K562 (cell line): ENCODE data around the gene ITM2B. TPM values are rescaled to one million over a fixed set of nuclear protein-coding genes. Genes with fewer than 3 reads are reported as not detected.

Source experiments
- ATAC-seq: fragments of 200-7000 bp; cut with Tn5 transposase; 3 replicates; pipeline ENCODE4 v1.9.1; 2020; ENCODE audit warnings: moderate library complexity
- BruUV-seq: library from RNA; stranded (reverse); fragments of 400-500 nt; replicated peaks from 2 replicates; lab custom pipeline; 2021; lab: Mats Ljungman, UMichigan
- CTCF ChIA-PET: fragments of 300-600 bp; formaldehyde crosslinking; extraction: SDS; loops from one replicate; lab custom pipeline; 2021; ENCODE audit warnings: low intra/inter-chr PET ratio; lab: Yijun Ruan, JAX
- POLR2A ChIA-PET: fragments of 300-600, 350-650 bp; sonication (Branson Sonifier 250); formaldehyde crosslinking; extraction: SDS; loops from one replicate; lab custom pipeline; 2021; ENCODE audit warnings: antibody characterized with exemption, inconsistent platforms; lab: Yijun Ruan, JAX
- DNase-seq, 4 experiments: peaks; one replicate each; pipeline versions ENCODE4 v3.0.0 to v3.0.0-alpha.2; 2011 to 2018; ENCODE audit warnings: low spot score in 3 of 4, mixed read lengths in 3 of 4; ENCODE audit errors: extremely low read depth in 1 of 4
- FAIRE-seq: peaks from 2 replicates; lab custom pipeline; 2011; peaks lifted over from hg19 to GRCh38; lab: Jason Lieb, UNC
- H2AFZ ChIP-seq: 2 replicates; pipeline ENCODE4 v1.6.0; 2011; ENCODE audit warnings: low read depth, low read length, control low read depth, inconsistent platforms
- H3K27ac ChIP-seq: fragments of 200-600 bp; 3 replicates; pipeline ENCODE4 v1.8.0; 2011; ENCODE audit warnings: low read depth, mild to moderate bottlenecking, control low read depth, inconsistent platforms, low read length, moderate library complexity, mixed read lengths; ENCODE audit errors: extremely low read depth
- H3K27me3 ChIP-seq, 2 experiments: fragments of 300-600 bp in 1 of 2; 2 replicates in 1 of 2; 3 replicates in 1 of 2; pipeline versions ENCODE4 v1.6.0 to v1.8.0; 2011; ENCODE audit warnings: inconsistent platforms in 2 of 2, low read length in 2 of 2, mild to moderate bottlenecking in 1 of 2, mixed read lengths in 1 of 2, moderate library complexity in 1 of 2; ENCODE audit not compliant: control insufficient read depth in 2 of 2, insufficient read depth in 2 of 2
- H3K36me3 ChIP-seq: fragments of 300-600 bp; 3 replicates; pipeline ENCODE4 v1.8.0; 2011; ENCODE audit warnings: mild to moderate bottlenecking, low read length, inconsistent platforms; ENCODE audit not compliant: control insufficient read depth, insufficient read depth
- H3K4me1 ChIP-seq, 2 experiments: fragments of 200-600 bp in 1 of 2; replicated peaks in 1 of 2; 2 replicates in 1 of 2; 3 replicates in 1 of 2; pipeline versions ENCODE4 v1.5.1 to v1.8.0; 2011; ENCODE audit warnings: inconsistent platforms in 2 of 2, low read length in 2 of 2, mild to moderate bottlenecking in 1 of 2, mixed read lengths in 1 of 2, moderate library complexity in 1 of 2; ENCODE audit not compliant: control insufficient read depth in 2 of 2, insufficient read depth in 2 of 2
- H3K4me2 ChIP-seq: 2 replicates; pipeline ENCODE4 v1.6.1; 2011; ENCODE audit warnings: low read length, control low read depth, inconsistent platforms, mixed read lengths; ENCODE audit not compliant: insufficient read depth
- H3K4me3 ChIP-seq: fragments of 200-600 bp; sonication (generic), shearing (Covaris generic); 2 replicates; pipeline ENCODE4 v1.5.1; 2016; ENCODE audit warnings: control low read depth, inconsistent platforms
- H3K79me2 ChIP-seq: fragments of 200-600 bp; 3 replicates; pipeline ENCODE4 v1.8.0; 2011; ENCODE audit warnings: low read length, inconsistent platforms; ENCODE audit not compliant: control insufficient read depth, insufficient read depth
- H3K9ac ChIP-seq, 2 experiments: 2 replicates each; pipeline versions ENCODE4 v1.6.0 to v1.6.1; 2011; ENCODE audit warnings: low read depth in 2 of 2, low read length in 2 of 2, control low read depth in 1 of 2, inconsistent platforms in 1 of 2, mild to moderate bottlenecking in 1 of 2, mixed read lengths in 1 of 2; ENCODE audit not compliant: insufficient read depth in 1 of 2
- H3K9me1 ChIP-seq: one replicate; pipeline ENCODE4 v1.6.0; 2011; ENCODE audit warnings: inconsistent platforms, mild to moderate bottlenecking, low read length, moderate library complexity; ENCODE audit not compliant: control insufficient read depth, insufficient read depth
- H3K9me3 ChIP-seq: replicated peaks from 2 replicates; pipeline ENCODE4 v1.5.1; 2011; ENCODE audit warnings: low read depth, low read length, inconsistent platforms; ENCODE audit not compliant: control insufficient read depth, insufficient read depth
- H4K20me1 ChIP-seq: replicated peaks from 2 replicates; pipeline ENCODE4 v1.6.1; 2011; ENCODE audit warnings: low read length, inconsistent platforms, mixed read lengths; ENCODE audit not compliant: control insufficient read depth, insufficient read depth
- POLR2AphosphoS2 ChIP-seq: IDR thresholded peaks from 2 replicates; pipeline ENCODE4 v1.6.1; 2012; ENCODE audit warnings: low read length, improper control_type of control experiment
- ZNF311 ChIP-seq: fragments of 250-450 bp; sonication (Bioruptor Pico); IDR thresholded peaks from 2 replicates; pipeline ENCODE4 v1.4.0; 2020; ENCODE audit warnings: mild to moderate bottlenecking, moderate library complexity
- WGBS: fragments of 100-300 bp; shearing (Covaris generic); methylation state at CpG from one replicate; pipeline ENCODE4 v1.1.6; 2016; ENCODE audit warnings: low coverage, mixed read lengths; ENCODE audit not compliant: insufficient coverage; ENCODE audit errors: missing lambda C conversion rate; 5-methylcytosine and 5-hydroxymethylcytosine counted together
- in situ Hi-C: fragments of 300-500 bp; cut with MboI; formaldehyde crosslinking; loops from 4 replicates; pipeline ENCODE4 v1.15.0; 2018; ENCODE audit warnings: inconsistent platforms, mixed read lengths
- intact Hi-C: fragments of 100-400 bp; cut with micrococcal nuclease; formaldehyde crosslinking; loops from 2 replicates; pipeline ENCODE4 v1.14.2; 2022
- polyA plus RNA-seq, 8 experiments: library from polyadenylated mRNA; depleted of rRNA in 4 of 8; stranded (reverse) in 5 of 8; unstranded in 3 of 8; fragments of >200 nt; fragmentation: Nextera tagmentation in 2 of 8; fragmentation: Illumina TruSeq in 1 of 8; extraction: Ambion mirVana in 2 of 8; extraction: Trizol in 1 of 8; gene quantifications; 2 replicates each; pipeline versions ENCODE4 v1.2.1 to v1.2.3, GENCODE V29; 2011 to 2014; ENCODE audit warnings: inconsistent platforms in 1 of 8, missing spikeins in 1 of 8
- total RNA-seq, 7 experiments: library from RNA; depleted of rRNA in 6 of 7; stranded (reverse); fragments of >200 nt in 6 of 7; fragmentation: Illumina TruSeq in 2 of 7; extraction: Trizol in 2 of 7; gene quantifications; 2 replicates each; pipeline versions ENCODE4 v1.2.1 to v1.2.3, GENCODE V29; 2011 to 2021; ENCODE audit warnings: low replicate concordance in 1 of 7
- TF ChIP-seq, protein P1 (sequence below): sonication (generic); formaldehyde crosslinking; IDR thresholded peaks from 2 replicates; pipeline ENCODE4 v1.8.1; 2023; ENCODE audit warnings: missing genetic modification reagents, mild to moderate bottlenecking, borderline replicate concordance

Gene ITM2B
- total and polyA plus RNA-seq, 9 of the 15 experiments (the other 6 are each of a cell fraction or from before 2014, with no cell fraction given), result 22.0 to 83.8 (median 45.0) TPM

DNA sequence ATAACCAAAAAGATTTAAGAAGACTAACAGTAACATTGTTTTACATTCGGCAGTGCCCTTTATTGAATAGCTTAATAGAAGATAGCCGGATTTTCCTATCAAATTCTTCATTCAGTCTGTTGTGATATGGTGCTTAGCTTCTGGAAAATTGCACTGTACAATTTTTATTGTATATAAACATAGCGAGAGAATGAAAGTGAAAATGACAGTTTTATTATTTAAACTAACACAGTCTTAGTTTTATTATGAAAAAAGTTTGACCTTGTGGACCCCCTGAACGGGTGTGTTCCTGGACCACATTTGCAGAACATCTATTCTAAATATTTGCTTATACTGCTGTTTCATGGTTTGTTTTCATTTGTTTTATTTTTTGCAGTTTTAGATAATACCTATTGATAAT is 8.6 kb downstream of the ITM2B start:
- ATAC-seq, result no peak
- H3K27ac ChIP-seq, result no peak overlapping the region

DNA sequence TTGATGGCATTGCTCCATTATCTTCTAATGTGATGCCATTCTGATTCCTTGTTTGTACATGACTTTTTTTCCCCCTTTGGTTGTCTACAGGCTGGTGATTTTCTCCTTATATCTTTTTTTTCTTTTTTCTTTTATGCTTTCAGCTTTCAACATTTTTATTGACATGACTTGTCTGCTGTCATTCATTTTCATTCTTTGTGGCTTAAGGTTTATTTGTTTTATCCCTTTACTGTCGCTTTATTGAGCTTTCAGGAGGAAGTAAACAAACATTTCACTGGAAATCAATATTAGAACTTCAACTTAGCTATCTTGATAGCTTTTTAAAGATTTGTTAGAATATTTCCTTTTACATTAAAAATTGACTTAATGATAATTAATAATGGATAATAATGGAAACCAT is 9.7 kb downstream of the ITM2B start:
- BruUV-seq, result no TSS peak
- Histone ChIP-seq H3K27me3 (no peaks in the 10 kb centered on the region), H3K9me1 (no peaks in the 10 kb centered on the region), H3K9me3 (no peaks in the 10 kb centered on the region), H3K27ac (no peak overlapping the region), H3K4me2 (no peak overlapping the region), H2AFZ (no peak overlapping the region), H3K4me1 (no peaks in the 10 kb centered on the region), H3K4me3 (no peak overlapping the region), H3K9ac (no peak overlapping the region), H3K79me2 (peaks cover 10% of the 10 kb centered on the region; the same call in 2 of the 3 replicates), H4K20me1 (no peaks in the 10 kb centered on the region), H3K36me3 (peaks cover 2% of the 10 kb centered on the region; the same call in 1 of the 3 replicates)
- intact Hi-C loops (no loop called here), in situ Hi-C loops (no loop called here)
- no peak for ATAC-seq
- WGBS, result 86% methylated on average over 1 of the region's 1 CpG
- POLR2A ChIA-PET, result no interaction called here
- DNase-seq, result no peak
- CTCF ChIA-PET, result no interaction called here
- no peak for FAIRE-seq
- TF ChIP-seq POLR2AphosphoS2, result no peak
- TF ChIP-seq, protein P1, sequence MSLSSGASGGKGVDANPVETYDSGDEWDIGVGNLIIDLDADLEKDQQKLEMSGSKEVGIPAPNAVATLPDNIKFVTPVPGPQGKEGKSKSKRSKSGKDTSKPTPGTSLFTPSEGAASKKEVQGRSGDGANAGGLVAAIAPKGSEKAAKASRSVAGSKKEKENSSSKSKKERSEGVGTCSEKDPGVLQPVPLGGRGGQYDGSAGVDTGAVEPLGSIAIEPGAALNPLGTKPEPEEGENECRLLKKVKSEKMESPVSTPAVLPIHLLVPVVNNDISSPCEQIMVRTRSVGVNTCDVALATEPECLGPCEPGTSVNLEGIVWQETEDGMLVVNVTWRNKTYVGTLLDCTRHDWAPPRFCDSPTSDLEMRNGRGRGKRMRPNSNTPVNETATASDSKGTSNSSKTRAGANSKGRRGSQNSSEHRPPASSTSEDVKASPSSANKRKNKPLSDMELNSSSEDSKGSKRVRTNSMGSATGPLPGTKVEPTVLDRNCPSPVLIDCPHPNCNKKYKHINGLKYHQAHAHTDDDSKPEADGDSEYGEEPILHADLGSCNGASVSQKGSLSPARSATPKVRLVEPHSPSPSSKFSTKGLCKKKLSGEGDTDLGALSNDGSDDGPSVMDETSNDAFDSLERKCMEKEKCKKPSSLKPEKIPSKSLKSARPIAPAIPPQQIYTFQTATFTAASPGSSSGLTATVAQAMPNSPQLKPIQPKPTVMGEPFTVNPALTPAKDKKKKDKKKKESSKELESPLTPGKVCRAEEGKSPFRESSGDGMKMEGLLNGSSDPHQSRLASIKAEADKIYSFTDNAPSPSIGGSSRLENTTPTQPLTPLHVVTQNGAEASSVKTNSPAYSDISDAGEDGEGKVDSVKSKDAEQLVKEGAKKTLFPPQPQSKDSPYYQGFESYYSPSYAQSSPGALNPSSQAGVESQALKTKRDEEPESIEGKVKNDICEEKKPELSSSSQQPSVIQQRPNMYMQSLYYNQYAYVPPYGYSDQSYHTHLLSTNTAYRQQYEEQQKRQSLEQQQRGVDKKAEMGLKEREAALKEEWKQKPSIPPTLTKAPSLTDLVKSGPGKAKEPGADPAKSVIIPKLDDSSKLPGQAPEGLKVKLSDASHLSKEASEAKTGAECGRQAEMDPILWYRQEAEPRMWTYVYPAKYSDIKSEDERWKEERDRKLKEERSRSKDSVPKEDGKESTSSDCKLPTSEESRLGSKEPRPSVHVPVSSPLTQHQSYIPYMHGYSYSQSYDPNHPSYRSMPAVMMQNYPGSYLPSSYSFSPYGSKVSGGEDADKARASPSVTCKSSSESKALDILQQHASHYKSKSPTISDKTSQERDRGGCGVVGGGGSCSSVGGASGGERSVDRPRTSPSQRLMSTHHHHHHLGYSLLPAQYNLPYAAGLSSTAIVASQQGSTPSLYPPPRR (CRISPR knock-in tag), result no peak

More for the DNA sequence above, 8.6 kb downstream of the ITM2B start:
- H3K4me3 ChIP-seq, result no peak overlapping the region
- intact Hi-C loops, result no loop called here
- no peaks in the 10 kb centered on the region for H4K20me1 ChIP-seq
- FAIRE-seq (no peak), DNase-seq (no peak)
- H2AFZ ChIP-seq, result no peak overlapping the region
- no TSS peak for BruUV-seq
- no peaks in the 10 kb centered on the region for H3K4me1 ChIP-seq
- H3K36me3 ChIP-seq, result peaks cover 2% of the 10 kb centered on the region; the same call in 1 of the 3 replicates
- no peak overlapping the region for H3K4me2 ChIP-seq
- 87% methylated on average over 4 of the region's 4 CpGs for WGBS
- no peak for TF ChIP-seq ZNF311 (CRISPR knock-in tag)
- ChIA-PET POLR2A (interaction anchor here (1.1 kb wide), 1 partner anchor 9 kb away, joined by 4 read pairs; no protein-coding TSS in a partner anchor), CTCF (no interaction called here)
- H3K27me3 ChIP-seq, result no peaks in the 10 kb centered on the region
- H3K9me3 ChIP-seq, result no peaks in the 10 kb centered on the region
- H3K9ac ChIP-seq, result no peak overlapping the region
- in situ Hi-C loops, result no loop called here
- no peaks in the 10 kb centered on the region for H3K9me1 ChIP-seq
- H3K79me2 ChIP-seq, result peaks cover 16% of the 10 kb centered on the region
